Astrocyte (in vitro differentiated cells and primary cell): ENCODE data around the gene CDCP1.

Experiments
- CTCF ChIP-seq: IDR thresholded peaks from 2 replicates; pipeline ENCODE4 v1.5.1; 2011; ENCODE audit warnings: low read depth, mild to moderate bottlenecking, inconsistent platforms, low read length, moderate library complexity; ENCODE audit not compliant: insufficient read depth
- EZH2 ChIP-seq: IDR thresholded peaks from 2 replicates; pipeline ENCODE4 v1.6.1; 2012; ENCODE audit warnings: mild to moderate bottlenecking, low read length, inconsistent platforms; ENCODE audit not compliant: insufficient read depth

GRCh38 chr3:45048244-45048643 is 97.9 kb downstream of the CDCP1 start:
- TF ChIP-seq EZH2 (no peak), CTCF (no peak)
